GM06990 (cell line): ENCODE measurements around the gene CLEC4F.

Experiments
- DNase-seq: peaks from one replicate; pipeline ENCODE4 v3.0.0-alpha.2; 2011; ENCODE audit not compliant: insufficient read length; ENCODE audit errors: extremely low read depth
- H3K27me3 ChIP-seq: replicated peaks from 2 replicates; pipeline ENCODE4 v1.6.0; 2011; ENCODE audit warnings: low read length; ENCODE audit not compliant: control insufficient read depth, insufficient read depth
- H3K36me3 ChIP-seq: 2 replicates; pipeline ENCODE4 v1.5.1; 2011; ENCODE audit warnings: low read length; ENCODE audit not compliant: control insufficient read depth, insufficient read depth
- H3K4me3 ChIP-seq: replicated peaks from 2 replicates; pipeline ENCODE4 v1.5.1; 2011; ENCODE audit warnings: low read depth, mild to moderate bottlenecking, control low read depth, low read length
- CTCF ChIP-seq: IDR thresholded peaks from 2 replicates; pipeline ENCODE4 v1.5.1; 2011; ENCODE audit warnings: low read length, control low read depth, mild to moderate bottlenecking, inconsistent platforms; ENCODE audit not compliant: insufficient read depth, poor library complexity, severe bottlenecking

CLEC4F gene

GRCh38 chr2:70807828-70808118 is 12.6 kb downstream of the CLEC4F start:
- TF ChIP-seq CTCF, result no peak
- no peaks in the 10 kb centered on the region for H3K36me3 ChIP-seq
- H3K27me3 ChIP-seq, result no peaks in the 10 kb centered on the region; the same call in 1 of the 2 replicates
- no peak overlapping the region for H3K4me3 ChIP-seq
- DNase-seq, result no peak

GRCh38 chr2:70807102-70807827 is 13.1 kb downstream of the CLEC4F start:
- no peak for TF ChIP-seq CTCF
- Histone ChIP-seq H3K36me3 (no peaks in the 10 kb centered on the region), H3K27me3 (no peaks in the 10 kb centered on the region; the same call in 1 of the 2 replicates), H3K4me3 (no peak overlapping the region)
- no peak for DNase-seq

GRCh38 chr2:70806620-70807019 is 13.8 kb downstream of the CLEC4F start:
- H3K27me3 ChIP-seq, result no peaks in the 10 kb centered on the region; the same call in 1 of the 2 replicates
- TF ChIP-seq CTCF, result no peak
- no peak overlapping the region for H3K4me3 ChIP-seq
- no peak for DNase-seq
- H3K36me3 ChIP-seq, result no peaks in the 10 kb centered on the region

- Histone ChIP-seq H3K36me3 (no peaks in the 10 kb centered on the region), H3K4me3 (no peak overlapping the region), H3K27me3 (no peaks in the 10 kb centered on the region; the same call in 1 of the 2 replicates)
- TF ChIP-seq CTCF, result no peak
- DNase-seq, result no peak
These were observed 14.4 kb downstream of the CLEC4F start for GRCh38 chr2:70806013-70806412.

GRCh38 chr2:70801607-70802263 is 18.7 kb downstream of the CLEC4F start:
- H3K27me3 ChIP-seq, result no peaks in the 10 kb centered on the region; the same call in none of the 2 replicates
- TF ChIP-seq CTCF, result no peak
- H3K36me3 ChIP-seq, result no peaks in the 10 kb centered on the region
- DNase-seq, result no peak
- no peak overlapping the region for H3K4me3 ChIP-seq
